Measurements from ENCODE around the gene AUTS2.

DNA sequence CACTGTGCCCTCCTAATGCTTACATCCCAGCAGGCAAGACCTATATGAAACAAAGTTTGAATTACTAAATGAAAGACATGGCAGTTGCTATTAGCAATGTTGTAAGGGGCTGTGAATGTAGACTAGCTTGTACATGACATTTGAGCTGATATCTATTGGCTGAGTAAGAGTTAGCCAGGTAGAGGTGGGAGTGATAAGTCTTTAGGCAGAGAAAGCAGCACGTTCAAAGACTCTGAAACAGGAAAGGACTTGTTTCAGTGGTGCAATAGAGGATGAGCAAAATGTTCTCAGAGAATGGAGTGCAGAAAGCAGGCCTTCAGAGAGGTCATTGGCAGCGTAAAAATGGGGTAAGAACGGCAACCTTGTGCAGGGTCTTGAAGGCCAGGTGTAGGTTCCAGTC lies 687.6 kb downstream of the AUTS2 start:
- TF ChIP-seq POLR2A (IDR thresholded peaks at IDR 0.05), result no peak
- TF ChIP-seq, protein P1, sequence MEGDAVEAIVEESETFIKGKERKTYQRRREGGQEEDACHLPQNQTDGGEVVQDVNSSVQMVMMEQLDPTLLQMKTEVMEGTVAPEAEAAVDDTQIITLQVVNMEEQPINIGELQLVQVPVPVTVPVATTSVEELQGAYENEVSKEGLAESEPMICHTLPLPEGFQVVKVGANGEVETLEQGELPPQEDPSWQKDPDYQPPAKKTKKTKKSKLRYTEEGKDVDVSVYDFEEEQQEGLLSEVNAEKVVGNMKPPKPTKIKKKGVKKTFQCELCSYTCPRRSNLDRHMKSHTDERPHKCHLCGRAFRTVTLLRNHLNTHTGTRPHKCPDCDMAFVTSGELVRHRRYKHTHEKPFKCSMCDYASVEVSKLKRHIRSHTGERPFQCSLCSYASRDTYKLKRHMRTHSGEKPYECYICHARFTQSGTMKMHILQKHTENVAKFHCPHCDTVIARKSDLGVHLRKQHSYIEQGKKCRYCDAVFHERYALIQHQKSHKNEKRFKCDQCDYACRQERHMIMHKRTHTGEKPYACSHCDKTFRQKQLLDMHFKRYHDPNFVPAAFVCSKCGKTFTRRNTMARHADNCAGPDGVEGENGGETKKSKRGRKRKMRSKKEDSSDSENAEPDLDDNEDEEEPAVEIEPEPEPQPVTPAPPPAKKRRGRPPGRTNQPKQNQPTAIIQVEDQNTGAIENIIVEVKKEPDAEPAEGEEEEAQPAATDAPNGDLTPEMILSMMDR (IDR thresholded peaks at IDR 0.05), result no peak

Data from breast epithelium (tissue), 3 donors.